ENCODE results near the gene LYSMD4.

- no peak for TF ChIP-seq CTCF (optimal IDR thresholded peaks at IDR 0.05 in 1 of 3, IDR thresholded peaks at IDR 0.05 in 1 of 3, conservative IDR thresholded peaks at IDR 0.05 in 1 of 3; ENCODE audit: extremely low read depth in 1 of 3, insufficient read depth in 2 of 3, low read length in 3 of 3)
- TF ChIP-seq EZH2 (IDR thresholded peaks at IDR 0.05; ENCODE audit: low read length), result no peak
Observed at GRCh38 chr15:99727330-99727729, 5.9 kb downstream of the LYSMD4 start.

Measured in keratinocyte (primary cell).